Mesodermal cell (in vitro differentiated cells): ENCODE results near the gene MRPL2.
A peak's percentile ranks its signal among the peaks of the same experiment; 100 is the strongest.

Experiments used
- H3K27ac ChIP-seq: 2 replicates; pipeline ENCODE4 v1.7.0; 2013; ENCODE audit warnings: mild to moderate bottlenecking, low read depth, low read length, moderate library complexity; ENCODE audit not compliant: severe bottlenecking
- H3K36me3 ChIP-seq: 2 replicates; pipeline ENCODE4 v1.7.1; 2013; ENCODE audit warnings: mild to moderate bottlenecking, low read length, moderate library complexity; ENCODE audit not compliant: control insufficient read depth, insufficient read depth
- H3K4me1 ChIP-seq: one replicate; pipeline ENCODE4 v1.7.1; 2013; ENCODE audit warnings: mild to moderate bottlenecking, low read length; ENCODE audit not compliant: insufficient read depth, control insufficient read depth, poor library complexity, severe bottlenecking
- H3K4me3 ChIP-seq: 2 replicates; pipeline ENCODE4 v1.7.0; 2013; ENCODE audit warnings: low read length, control low read depth, mild to moderate bottlenecking; ENCODE audit not compliant: insufficient read depth, poor library complexity, severe bottlenecking; ENCODE audit errors: extremely low read depth
- H3K9me3 ChIP-seq: 2 replicates; pipeline ENCODE4 v1.7.1; 2013; ENCODE audit warnings: mild to moderate bottlenecking, low read length, moderate library complexity; ENCODE audit not compliant: control insufficient read depth
- WGBS, 2 experiments: methylation state at CpG; one replicate each; pipeline ENCODE4 v1.1.5; 2013; ENCODE audit warnings: missing lambda C conversion rate in 2 of 2; ENCODE audit not compliant: insufficient coverage in 2 of 2; 5-methylcytosine and 5-hydroxymethylcytosine counted together

Gene MRPL2

DNA sequence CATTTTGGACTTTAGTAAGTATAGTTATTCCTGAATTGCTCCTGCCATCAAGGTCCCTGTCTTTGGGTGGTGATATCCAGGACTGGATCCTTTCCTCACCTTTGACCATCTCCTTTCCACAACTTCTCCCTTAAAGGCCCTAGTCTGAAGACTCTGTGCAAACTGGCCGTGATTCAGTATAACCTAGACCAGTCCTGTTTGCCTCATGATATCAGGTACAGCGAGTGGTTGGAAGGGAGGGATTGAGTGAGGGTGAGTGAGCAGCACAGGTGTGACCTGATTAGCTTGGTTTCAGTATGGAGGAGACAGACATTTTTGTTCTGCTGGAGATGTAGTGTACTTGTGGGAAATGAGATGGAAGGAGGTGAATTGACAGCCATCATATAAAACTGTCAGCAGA is 40.1 kb downstream of the MRPL2 start:
- H3K27ac ChIP-seq = no peak overlapping the region
- peaks cover 27% of the 10 kb centered on the region for H3K4me1 ChIP-seq
- no peak overlapping the region for H3K4me3 ChIP-seq
- no peaks in the 10 kb centered on the region for H3K9me3 ChIP-seq
- peaks cover 62% of the 10 kb centered on the region for H3K36me3 ChIP-seq
- WGBS, 2 experiments = 93 to 100% methylated on average over 2 of the region's 2 CpGs

DNA sequence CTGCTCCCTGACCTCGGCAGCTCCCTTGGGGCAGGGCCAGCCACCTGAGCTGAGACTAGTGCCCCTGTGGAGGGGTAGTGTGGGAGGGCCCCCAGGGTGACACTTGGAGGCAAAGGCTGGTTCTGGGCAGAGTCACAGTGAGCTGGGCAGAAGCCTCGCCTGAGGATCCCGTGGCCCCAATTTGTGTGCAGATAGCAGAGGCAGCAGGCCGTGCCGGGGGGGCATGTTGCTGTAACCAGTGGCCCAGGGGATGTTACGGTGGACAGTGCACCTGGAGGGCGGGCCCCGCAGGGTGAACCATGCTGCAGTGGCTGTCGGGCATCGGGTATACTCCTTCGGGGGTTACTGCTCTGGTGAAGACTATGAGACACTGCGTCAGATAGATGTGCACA is 42.3 kb downstream of the MRPL2 start:
- Histone ChIP-seq H3K9me3 (no peaks in the 10 kb centered on the region), H3K36me3 (peaks cover 56% of the 10 kb centered on the region), H3K4me3 (no peak overlapping the region), H3K4me1 (peaks cover 29% of the 10 kb centered on the region), H3K27ac (no peak overlapping the region)
- WGBS, 2 experiments = 95 to 99% methylated on average over 10 to 12 of the region's 12 CpGs

DNA sequence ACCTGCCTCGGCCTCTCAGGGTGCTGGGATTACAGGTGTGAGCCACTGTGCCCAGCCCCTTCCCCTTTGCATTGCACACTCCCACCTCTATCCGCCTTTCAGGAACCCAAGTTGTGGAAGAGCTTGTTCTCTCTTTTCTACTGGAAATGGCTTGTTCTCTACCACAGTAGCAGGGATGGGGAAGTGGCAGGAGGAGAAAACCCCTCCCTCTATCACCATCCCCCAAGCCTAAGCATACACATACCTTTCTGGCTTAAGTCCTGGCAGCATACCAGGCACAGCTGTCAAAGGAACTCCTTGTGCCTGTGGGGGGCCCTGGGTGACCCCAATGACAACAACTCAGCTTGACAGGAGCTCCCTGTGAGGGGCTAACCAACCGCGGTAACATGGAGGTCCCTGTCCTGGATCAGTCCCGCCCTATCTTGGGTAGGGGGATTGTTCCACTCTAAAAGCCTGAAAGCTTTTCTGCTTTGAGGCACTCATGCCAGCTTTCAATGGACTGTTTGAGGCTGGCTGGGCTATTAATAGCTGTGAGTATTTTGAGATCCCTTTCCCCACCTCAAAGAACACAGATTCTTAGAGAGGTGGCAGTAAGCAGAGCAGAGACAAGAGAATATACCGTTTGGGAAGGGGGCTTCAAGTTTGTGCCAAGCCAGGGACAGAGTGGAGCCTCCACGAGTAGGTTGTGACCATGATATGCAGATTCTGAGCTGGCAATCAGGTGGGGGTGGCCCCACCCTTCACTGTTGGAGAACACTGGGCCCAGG is 42.9 kb downstream of the MRPL2 start:
- Histone ChIP-seq H3K4me1 (peaks cover 29% of the 10 kb centered on the region), H3K9me3 (no peaks in the 10 kb centered on the region), H3K27ac (no peak overlapping the region), H3K4me3 (no peak overlapping the region), H3K36me3 (peaks cover 62% of the 10 kb centered on the region)
- 86 to 87% methylated on average over 3 to 5 of the region's 7 CpGs for WGBS, 2 experiments

DNA sequence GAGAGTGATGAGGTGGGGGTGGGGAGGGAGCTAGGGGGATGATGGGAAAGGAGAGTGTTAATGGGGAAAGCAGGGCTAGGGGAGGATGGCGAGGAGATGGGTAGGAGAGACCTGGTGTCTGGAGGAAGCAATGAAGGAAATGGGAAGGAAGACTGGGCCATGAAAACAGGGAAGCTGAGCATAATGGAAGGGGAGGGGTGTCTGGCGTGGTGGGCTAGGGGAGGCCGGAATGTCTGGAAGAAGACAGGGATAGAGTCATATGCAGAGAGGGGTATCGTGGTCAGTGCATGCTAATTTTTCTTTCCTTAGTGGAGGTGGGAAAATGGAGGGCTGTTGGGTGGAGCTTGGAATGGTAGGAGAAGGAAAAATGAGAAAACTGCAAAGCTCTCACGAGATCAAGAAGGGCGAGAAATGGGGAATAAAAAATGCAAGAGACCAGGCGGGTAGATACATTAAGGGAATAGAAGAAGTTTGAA is 44.8 kb downstream of the MRPL2 start:
- Histone ChIP-seq H3K9me3 (no peaks in the 10 kb centered on the region), H3K27ac (peak overlapping the region; percentile 80), H3K4me1 (peaks cover 16% of the 10 kb centered on the region), H3K4me3 (peak overlapping the region; percentile 85), H3K36me3 (peaks cover 71% of the 10 kb centered on the region)
- 4 to 9% methylated on average over 6 to 7 of the region's 7 CpGs for WGBS, 2 experiments

DNA sequence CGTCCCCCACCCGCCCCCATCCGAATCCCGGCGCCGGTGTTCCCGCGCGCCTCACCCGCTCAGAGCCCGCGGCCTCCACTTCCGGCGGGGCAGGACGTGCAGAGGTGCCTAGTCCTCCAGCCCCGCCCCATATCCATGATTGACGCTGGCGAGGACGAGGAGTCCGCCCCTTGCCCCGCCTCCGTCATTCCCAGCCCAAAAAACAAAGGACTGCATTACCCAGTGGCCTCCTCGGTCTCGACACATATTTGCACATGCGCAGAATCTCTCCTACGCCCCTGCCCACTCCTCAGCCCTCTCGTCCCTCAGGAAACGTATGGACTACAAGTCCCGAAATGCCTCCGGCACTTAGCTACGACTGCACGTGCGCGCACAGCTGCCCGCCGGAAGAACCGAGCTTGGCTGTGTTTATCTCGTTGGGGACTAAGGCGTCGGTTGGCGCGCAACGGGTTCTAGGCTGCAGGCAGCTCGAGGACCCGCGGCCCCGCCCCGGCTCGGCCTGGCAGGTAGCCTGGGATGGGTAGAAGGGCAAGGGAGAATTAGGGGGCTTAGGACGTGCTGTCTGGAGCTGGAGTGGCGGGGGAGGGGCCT is 45.3 kb downstream of the MRPL2 start, which contains the start of the genes KLHDC3 and MEA1:
Gene KLHDC3 (plus strand): TSS at position 407 of the 591 bp plus-strand sequence. CDS start 2,944 bp downstream, outside the sequence.
Gene MEA1 (minus strand): TSS at position 104 of the 591 bp plus-strand sequence. CDS start 133 bp downstream, outside the sequence.
- Histone ChIP-seq H3K9me3 (no peaks in the 10 kb centered on the region), H3K36me3 (peaks cover 71% of the 10 kb centered on the region), H3K4me3 (peak within 1 kb of the TSS; percentile 85), H3K27ac (peak within 1 kb of the TSS; percentile 80), H3K4me1 (peaks cover 16% of the 10 kb centered on the region)
- WGBS, 2 experiments = 0% methylated on average over 38 to 49 of the region's 51 CpGs

DNA sequence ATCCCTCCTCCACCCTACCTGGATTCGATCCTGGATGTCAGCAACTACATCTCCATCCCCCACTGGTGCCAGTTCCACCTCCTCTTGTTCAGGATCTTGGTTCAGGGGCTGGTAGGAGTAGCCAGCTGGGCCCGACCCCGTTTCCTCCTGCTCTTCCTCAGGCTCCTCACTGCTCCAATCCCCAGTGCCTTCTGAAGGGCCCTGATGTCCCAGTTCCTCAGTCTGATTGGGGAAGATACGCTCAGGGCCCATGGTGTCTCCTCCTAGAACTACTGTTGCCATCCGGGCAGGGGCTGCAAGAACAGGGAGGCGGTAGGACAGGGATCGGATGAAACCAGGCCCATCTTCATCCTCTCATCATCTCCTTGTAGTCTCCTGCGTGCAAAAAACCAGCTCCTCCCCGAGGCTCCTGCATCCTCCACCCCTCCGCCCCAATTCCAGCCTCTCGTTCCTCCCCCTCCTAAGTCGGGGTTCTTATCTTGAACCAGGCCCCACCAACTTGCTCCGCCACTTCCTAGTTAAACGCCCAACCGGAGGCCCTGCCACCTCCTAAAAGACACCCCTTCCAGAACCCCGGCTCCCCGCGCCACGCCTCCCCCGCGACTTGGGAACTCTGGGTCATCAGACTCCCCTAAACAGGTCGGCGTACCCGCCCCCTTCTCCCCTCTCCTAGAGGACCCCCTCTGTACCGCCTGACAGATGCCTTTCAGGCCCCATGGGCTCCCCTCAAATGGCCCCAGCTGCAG is 46.0 kb downstream of the MRPL2 start:
- Histone ChIP-seq H3K4me1 (peaks cover 16% of the 10 kb centered on the region), H3K9me3 (no peaks in the 10 kb centered on the region), H3K36me3 (peaks cover 71% of the 10 kb centered on the region), H3K27ac (no peak overlapping the region), H3K4me3 (peak overlapping the region; percentile 85)
- 3 to 19% methylated on average over 11 to 16 of the region's 25 CpGs for WGBS, 2 experiments

DNA sequence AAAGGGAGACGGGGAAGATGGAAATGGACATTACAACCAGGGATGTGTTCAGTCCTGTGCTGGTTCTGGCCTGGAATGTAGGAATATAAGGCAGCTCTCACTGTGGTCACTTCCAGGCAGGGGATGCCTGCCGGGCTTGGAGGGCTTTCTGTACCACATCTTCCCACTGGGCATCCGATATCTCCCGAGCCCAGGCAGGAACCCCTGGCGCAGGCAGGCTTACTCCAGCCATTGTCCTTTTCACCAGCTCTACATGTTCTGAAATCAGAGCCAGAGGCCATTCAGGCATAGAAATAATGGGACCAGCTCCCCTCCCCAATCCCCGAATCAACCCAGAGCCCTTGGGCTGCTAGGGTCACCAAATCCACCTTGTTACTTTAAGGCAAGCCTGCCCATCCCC is 46.9 kb downstream of the MRPL2 start:
- H3K4me3 ChIP-seq = peak overlapping the region; percentile 85
- H3K9me3 ChIP-seq = no peaks in the 10 kb centered on the region
- peaks cover 71% of the 10 kb centered on the region for H3K36me3 ChIP-seq
- H3K27ac ChIP-seq = no peak overlapping the region
- peaks cover 16% of the 10 kb centered on the region for H3K4me1 ChIP-seq
- 90 to 95% methylated on average over 6 of the region's 6 CpGs for WGBS, 2 experiments

DNA sequence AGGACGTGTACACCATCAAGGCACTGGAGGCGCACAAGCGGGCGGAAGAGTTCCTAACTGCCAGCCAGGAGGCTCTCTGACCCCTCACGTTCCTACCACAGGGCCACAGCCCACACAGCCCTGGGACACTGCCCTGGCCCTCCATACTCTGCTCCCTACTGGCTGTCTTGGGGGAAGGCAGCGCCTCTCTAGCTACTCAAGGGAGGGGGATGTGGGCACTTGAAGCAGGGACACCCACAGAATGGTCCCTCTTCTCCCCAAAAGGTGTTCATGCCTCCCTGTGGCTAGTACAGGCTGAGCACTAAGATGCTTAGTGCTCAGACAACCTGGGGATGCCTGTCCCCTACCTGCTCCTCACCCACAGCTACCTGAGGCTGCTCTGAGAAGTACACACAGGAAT is 48.0 kb downstream of the MRPL2 start:
- peaks cover 71% of the 10 kb centered on the region for H3K36me3 ChIP-seq
- H3K4me3 ChIP-seq = no peak overlapping the region
- H3K4me1 ChIP-seq = peaks cover 9% of the 10 kb centered on the region
- H3K9me3 ChIP-seq = no peaks in the 10 kb centered on the region
- H3K27ac ChIP-seq = peak overlapping the region; percentile 29
- WGBS, 2 experiments = 60 to 95% methylated on average over 1 to 5 of the region's 6 CpGs

DNA sequence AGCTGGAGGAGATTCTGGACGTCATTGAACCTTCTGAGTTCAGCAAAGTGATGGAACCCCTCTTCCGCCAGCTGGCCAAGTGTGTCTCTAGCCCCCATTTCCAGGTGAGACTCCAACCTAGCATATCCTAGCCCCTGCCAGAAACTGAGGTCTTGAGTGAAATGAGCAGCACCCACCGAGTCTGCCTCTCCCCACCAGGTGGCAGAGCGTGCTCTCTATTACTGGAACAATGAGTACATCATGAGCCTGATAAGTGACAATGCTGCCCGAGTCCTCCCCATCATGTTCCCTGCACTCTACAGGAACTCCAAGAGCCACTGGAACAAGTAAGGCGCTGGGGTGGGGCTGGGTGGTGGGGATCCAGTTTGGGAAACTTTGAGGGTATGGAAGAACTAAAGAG is 50.1 kb downstream of the MRPL2 start:
- peaks cover 81% of the 10 kb centered on the region for H3K36me3 ChIP-seq
- 40 to 94% methylated on average over 1 to 4 of the region's 6 CpGs for WGBS, 2 experiments
- peaks cover 9% of the 10 kb centered on the region for H3K4me1 ChIP-seq
- no peak overlapping the region for H3K27ac ChIP-seq
- H3K9me3 ChIP-seq = no peaks in the 10 kb centered on the region
- H3K4me3 ChIP-seq = no peak overlapping the region

DNA sequence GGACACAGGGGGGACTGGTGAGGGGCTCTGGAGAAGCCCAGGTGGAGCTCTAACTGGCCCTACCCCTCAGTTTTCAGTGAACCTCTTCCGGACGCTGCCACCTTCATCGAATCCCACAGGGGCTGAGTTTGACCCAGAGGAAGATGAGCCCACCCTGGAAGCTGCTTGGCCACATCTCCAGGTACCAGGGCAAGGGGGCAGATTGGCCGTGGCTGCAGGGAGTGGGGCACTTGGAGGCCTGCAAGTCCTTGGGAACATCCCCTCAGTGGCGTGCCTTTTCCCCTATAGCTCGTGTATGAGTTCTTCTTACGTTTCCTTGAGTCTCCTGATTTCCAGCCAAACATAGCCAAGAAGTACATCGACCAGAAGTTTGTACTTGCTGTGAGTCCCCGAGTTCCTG is 52.1 kb downstream of the MRPL2 start:
- peaks cover 73% of the 10 kb centered on the region for H3K36me3 ChIP-seq
- 94 to 96% methylated on average over 9 of the region's 9 CpGs for WGBS, 2 experiments
- H3K9me3 ChIP-seq = no peaks in the 10 kb centered on the region
- H3K27ac ChIP-seq = no peak overlapping the region
- no peak overlapping the region for H3K4me3 ChIP-seq
- H3K4me1 ChIP-seq = peaks cover under 1% of the 10 kb centered on the region
